RWPE2 (cell line): Measurements from ENCODE around the gene GALNT18.
A peak's percentile ranks its signal among the peaks of the same experiment; 100 is the strongest.

Experiments used
- ATAC-seq: fragments of 200-7000 bp; cut with Tn5 transposase; 3 replicates; pipeline ENCODE4 v1.9.1; 2021; ENCODE audit warnings: low read depth
- DNase-seq: peaks from one replicate; pipeline ENCODE4 v3.0.0-alpha.2; 2020; ENCODE audit warnings: low spot score
- H3K27ac ChIP-seq: fragments of 450-650 bp; 2 replicates; pipeline ENCODE4 v1.5.1; 2017; ENCODE audit warnings: mild to moderate bottlenecking; ENCODE audit not compliant: poor library complexity, severe bottlenecking
- H3K27me3 ChIP-seq: fragments of 250-450 bp; sonication (Bioruptor Pico); 2 replicates; pipeline ENCODE4 v1.5.1; 2021; ENCODE audit warnings: mild to moderate bottlenecking, moderate library complexity; ENCODE audit not compliant: insufficient read depth, poor library complexity, severe bottlenecking
- H3K36me3 ChIP-seq: fragments of 250-450 bp; sonication (Bioruptor Pico); 2 replicates; pipeline ENCODE4 v1.5.1; 2020; ENCODE audit warnings: low read depth, mild to moderate bottlenecking, moderate library complexity
- H3K4me1 ChIP-seq: fragments of 250-450 bp; sonication (Bioruptor Pico); 2 replicates; pipeline ENCODE4 v1.5.1; 2021; ENCODE audit warnings: mild to moderate bottlenecking, moderate library complexity; ENCODE audit not compliant: insufficient read depth, poor library complexity, severe bottlenecking
- H3K4me3 ChIP-seq: fragments of 250-450 bp; sonication (Bioruptor Pico); 2 replicates; pipeline ENCODE4 v1.5.1; 2021; ENCODE audit warnings: mild to moderate bottlenecking, moderate library complexity; ENCODE audit not compliant: severe bottlenecking
- H3K9me3 ChIP-seq: fragments of 250-450 bp; sonication (Bioruptor Pico); 2 replicates; pipeline ENCODE4 v1.5.1; 2021; ENCODE audit warnings: mild to moderate bottlenecking, moderate library complexity; ENCODE audit not compliant: severe bottlenecking
- CTCF ChIP-seq: fragments of 450-650 bp; IDR thresholded peaks from one replicate; pipeline ENCODE4 v1.5.1; 2017; ENCODE audit warnings: mild to moderate bottlenecking, moderate library complexity; ENCODE audit not compliant: poor library complexity, severe bottlenecking

Gene GALNT18

GRCh38 chr11:11458485-11458884 lies 163.3 kb downstream of the GALNT18 start:
- TF ChIP-seq CTCF: no peak
- DNase-seq: no peak
- ATAC-seq: no peak
- no peak overlapping the region for H3K4me3 ChIP-seq
- H3K27me3 ChIP-seq: no peaks in the 10 kb centered on the region
- no peak overlapping the region for H3K27ac ChIP-seq
- no peaks in the 10 kb centered on the region for H3K36me3 ChIP-seq
- H3K4me1 ChIP-seq: no peaks in the 10 kb centered on the region
- H3K9me3 ChIP-seq: no peaks in the 10 kb centered on the region

- Histone ChIP-seq H3K27me3 (no peaks in the 10 kb centered on the region), H3K36me3 (no peaks in the 10 kb centered on the region), H3K4me3 (no peak overlapping the region), H3K4me1 (no peaks in the 10 kb centered on the region), H3K27ac (no peak overlapping the region), H3K9me3 (no peaks in the 10 kb centered on the region)
- ATAC-seq: no peak
- TF ChIP-seq CTCF: no peak
- no peak for DNase-seq
These were observed 163.8 kb downstream of the GALNT18 start for GRCh38 chr11:11458001-11458400.

GRCh38 chr11:11456866-11457265 lies 164.9 kb downstream of the GALNT18 start:
- Histone ChIP-seq H3K4me1 (peaks cover under 1% of the 10 kb centered on the region), H3K9me3 (no peaks in the 10 kb centered on the region), H3K27me3 (no peaks in the 10 kb centered on the region), H3K36me3 (no peaks in the 10 kb centered on the region), H3K27ac (no peak overlapping the region), H3K4me3 (no peak overlapping the region)
- TF ChIP-seq CTCF: no peak
- DNase-seq (no peak), ATAC-seq (no peak)

GRCh38 chr11:11454671-11455223 lies 167.1 kb downstream of the GALNT18 start:
- Histone ChIP-seq H3K27me3 (no peaks in the 10 kb centered on the region), H3K36me3 (no peaks in the 10 kb centered on the region), H3K4me3 (no peak overlapping the region), H3K9me3 (no peaks in the 10 kb centered on the region), H3K4me1 (peaks cover 16% of the 10 kb centered on the region), H3K27ac (no peak overlapping the region)
- no peak for DNase-seq
- TF ChIP-seq CTCF: no peak
- ATAC-seq: no peak

- Histone ChIP-seq H3K27ac (peak overlapping the region; percentile 86), H3K9me3 (no peaks in the 10 kb centered on the region), H3K27me3 (no peaks in the 10 kb centered on the region), H3K4me3 (no peak overlapping the region), H3K36me3 (no peaks in the 10 kb centered on the region), H3K4me1 (peaks cover 16% of the 10 kb centered on the region)
- TF ChIP-seq CTCF: no peak
- DNase-seq (no peak), ATAC-seq (peak; percentile 33; the same call in 2 of the 3 replicates)
These were observed 170.3 kb downstream of the GALNT18 start for GRCh38 chr11:11451501-11452005.
